HG02938 (cell line): Measurements from ENCODE around the gene PIM2.
"Not testable (repeated sequence)": the region's sequence is repeated elsewhere in the genome, so short reads cannot be mapped to it uniquely, and the experiment has no call there.

ENCODE experiments used
- ATAC-seq: cut with Tn5 transposase; IDR thresholded peaks from one replicate; pipeline ENCODE4 v1.9.1; 2021; ENCODE audit warnings: mild to moderate bottlenecking, moderate library complexity; ENCODE audit not compliant: unreplicated experiment

PIM2 gene

GRCh38 chrX:48876944-48877343 is 41.9 kb downstream of the PIM2 start:
- not testable (repeated sequence) for ATAC-seq

- not testable (repeated sequence) for ATAC-seq
Observed at GRCh38 chrX:48872017-48872416, 46.8 kb downstream of the PIM2 start.

GRCh38 chrX:48864210-48864609 is 54.6 kb downstream of the PIM2 start:
- no peak for ATAC-seq
